ENCODE measurements around the gene CATSPERZ.
A peak's percentile ranks its signal among the peaks of the same experiment; 100 is the strongest.
"Not testable (repeated sequence)": the region's sequence is repeated elsewhere in the genome, so short reads cannot be mapped to it uniquely, and the experiment has no call there.

Gene CATSPERZ

GRCh38 chr11:64314146-64314804, 14.1 kb downstream of the CATSPERZ start:
- TF ChIP-seq, protein P1, sequence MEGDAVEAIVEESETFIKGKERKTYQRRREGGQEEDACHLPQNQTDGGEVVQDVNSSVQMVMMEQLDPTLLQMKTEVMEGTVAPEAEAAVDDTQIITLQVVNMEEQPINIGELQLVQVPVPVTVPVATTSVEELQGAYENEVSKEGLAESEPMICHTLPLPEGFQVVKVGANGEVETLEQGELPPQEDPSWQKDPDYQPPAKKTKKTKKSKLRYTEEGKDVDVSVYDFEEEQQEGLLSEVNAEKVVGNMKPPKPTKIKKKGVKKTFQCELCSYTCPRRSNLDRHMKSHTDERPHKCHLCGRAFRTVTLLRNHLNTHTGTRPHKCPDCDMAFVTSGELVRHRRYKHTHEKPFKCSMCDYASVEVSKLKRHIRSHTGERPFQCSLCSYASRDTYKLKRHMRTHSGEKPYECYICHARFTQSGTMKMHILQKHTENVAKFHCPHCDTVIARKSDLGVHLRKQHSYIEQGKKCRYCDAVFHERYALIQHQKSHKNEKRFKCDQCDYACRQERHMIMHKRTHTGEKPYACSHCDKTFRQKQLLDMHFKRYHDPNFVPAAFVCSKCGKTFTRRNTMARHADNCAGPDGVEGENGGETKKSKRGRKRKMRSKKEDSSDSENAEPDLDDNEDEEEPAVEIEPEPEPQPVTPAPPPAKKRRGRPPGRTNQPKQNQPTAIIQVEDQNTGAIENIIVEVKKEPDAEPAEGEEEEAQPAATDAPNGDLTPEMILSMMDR (IDR thresholded peaks at IDR 0.05; ENCODE audit: control insufficient read depth, extremely low read depth, insufficient read depth) = 0 out of 2 replicates have a peak, but pooled peaks have one; percentile 15
- no peak for DNase-seq (ENCODE audit: low read depth)
- H3K4me3 ChIP-seq (ENCODE audit: low read depth, low read length) = no peak overlapping the region

DNA sequence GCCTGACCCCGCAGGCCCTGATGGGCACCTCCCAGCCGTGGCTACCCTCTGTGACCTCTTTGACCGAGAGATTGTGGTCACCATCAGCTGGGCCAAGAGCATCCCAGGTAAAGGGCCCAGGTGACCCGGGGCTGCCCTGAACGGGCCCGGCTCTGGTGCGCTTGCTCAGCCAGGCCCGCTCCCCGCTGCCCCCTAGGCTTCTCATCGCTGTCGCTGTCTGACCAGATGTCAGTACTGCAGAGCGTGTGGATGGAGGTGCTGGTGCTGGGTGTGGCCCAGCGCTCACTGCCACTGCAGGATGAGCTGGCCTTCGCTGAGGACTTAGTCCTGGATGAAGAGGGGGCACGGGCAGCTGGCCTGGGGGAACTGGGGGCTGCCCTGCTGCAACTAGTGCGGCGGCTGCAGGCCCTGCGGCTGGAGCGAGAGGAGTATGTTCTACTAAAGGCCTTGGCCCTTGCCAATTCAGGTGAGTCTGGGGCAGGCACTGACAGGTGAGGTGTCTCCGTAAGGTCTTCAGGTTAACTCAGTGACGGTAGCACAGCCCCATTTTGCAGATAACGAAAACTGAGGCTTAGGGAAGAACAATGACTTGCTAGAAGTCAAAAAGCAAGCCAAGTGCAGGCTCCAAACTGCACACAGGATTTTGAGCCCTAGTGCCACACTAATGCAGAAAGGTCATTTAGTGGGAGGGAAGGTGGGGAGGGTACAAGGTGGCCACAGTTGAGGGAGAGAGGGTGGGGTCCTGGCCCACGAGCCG, 14.8 kb downstream of the CATSPERZ start:
- TF ChIP-seq, protein P1 (IDR thresholded peaks at IDR 0.05; ENCODE audit: control insufficient read depth, extremely low read depth, insufficient read depth) = peak; percentile 10; the same call in 1 of the 2 replicates
- DNase-seq (ENCODE audit: low read depth) = no peak
- H3K4me3 ChIP-seq (ENCODE audit: low read depth, low read length) = no peak overlapping the region

- not testable (repeated sequence) for DNase-seq (ENCODE audit: low read depth)
- H3K4me3 ChIP-seq (ENCODE audit: low read depth, low read length) = peak overlapping the region; percentile 83
Measured at GRCh38 chr11:64315667-64316526, 15.7 kb downstream of the CATSPERZ start.

DNA sequence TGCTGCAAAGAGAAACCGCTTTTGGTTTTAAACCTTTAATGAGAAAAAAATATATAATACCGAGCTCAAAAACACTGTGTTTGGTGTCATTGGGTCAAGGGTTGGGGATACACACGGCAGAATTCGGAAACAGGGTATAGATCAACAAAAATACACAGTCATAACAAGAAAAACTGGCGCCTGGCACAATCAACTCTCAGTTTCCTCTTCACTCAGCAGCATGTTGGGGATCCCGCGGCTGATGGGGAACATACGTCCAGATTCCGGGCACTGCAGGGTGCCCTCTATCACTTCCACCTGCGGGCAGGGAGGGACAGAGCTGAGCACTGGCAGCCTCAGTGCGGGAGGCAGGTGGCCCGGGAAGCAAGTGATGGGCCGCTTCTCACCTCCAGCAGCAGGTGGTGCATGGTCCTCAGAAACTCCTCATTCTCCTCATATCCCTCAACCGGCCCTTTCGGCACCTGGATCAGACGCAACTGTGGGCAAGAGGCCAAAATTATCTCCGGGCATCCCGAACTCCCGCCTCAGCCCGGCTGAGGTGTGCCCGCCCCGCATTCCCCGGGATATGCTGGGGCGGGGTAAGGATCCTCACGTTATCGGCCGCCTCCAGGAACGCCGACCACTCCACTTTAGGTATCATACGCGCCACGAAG, 16.6 kb downstream of the CATSPERZ start:
- TF ChIP-seq, protein P1 (IDR thresholded peaks at IDR 0.05; ENCODE audit: control insufficient read depth, extremely low read depth, insufficient read depth) = peak; percentile 29; the same call in 1 of the 2 replicates
- H3K4me3 ChIP-seq (ENCODE audit: low read depth, low read length) = peak overlapping the region; percentile 83
- DNase-seq (ENCODE audit: low read depth) = peak; percentile 41

- TF ChIP-seq, protein P1 (IDR thresholded peaks at IDR 0.05; ENCODE audit: control insufficient read depth, extremely low read depth, insufficient read depth) = no peak
- DNase-seq (ENCODE audit: low read depth) = peak; percentile 99
- peak within 1 kb of the TSS; percentile 83 for H3K4me3 ChIP-seq (ENCODE audit: low read depth, low read length)
Measured at GRCh38 chr11:64317325-64317960, 17.3 kb downstream of the CATSPERZ start, which contains the start of gene TRMT112. Gene TRMT112 (minus strand): TSS chr11:64317559. CDS start chr11:64317526, 33 bp downstream.

GRCh38 chr11:64317961-64318765, 18.0 kb downstream of the CATSPERZ start, which contains the start of gene PRDX5:
Gene PRDX5 (plus strand): TSS chr11:64318121. CDS start chr11:64318216, 95 bp downstream.
- TF ChIP-seq, protein P1 (IDR thresholded peaks at IDR 0.05; ENCODE audit: control insufficient read depth, extremely low read depth, insufficient read depth) = peak; percentile 50
- H3K4me3 ChIP-seq (ENCODE audit: low read depth, low read length) = peak within 1 kb of the TSS; percentile 83
- DNase-seq (ENCODE audit: low read depth) = peak; percentile 92
